H7 (cell line): ENCODE data around the gene KCNQ1. TPM values are rescaled to one million over a fixed set of nuclear protein-coding genes. Genes with fewer than 3 reads are reported as not detected.

Experiments
- DNase-seq: peaks from one replicate; pipeline ENCODE4 v3.0.0; 2012
- H3K27me3 ChIP-seq: 2 replicates; pipeline ENCODE4 v1.6.0; 2011; ENCODE audit warnings: mild to moderate bottlenecking, low read length; ENCODE audit not compliant: control insufficient read depth, insufficient read depth
- H3K36me3 ChIP-seq: replicated peaks from 2 replicates; pipeline ENCODE4 v1.5.1; 2011; ENCODE audit warnings: low read length; ENCODE audit not compliant: control insufficient read depth, insufficient read depth
- H3K4me3 ChIP-seq: 2 replicates; pipeline ENCODE4 v1.5.1; 2011; ENCODE audit warnings: low read depth, mild to moderate bottlenecking, control low read depth, low read length, moderate library complexity; ENCODE audit not compliant: insufficient read depth
- total RNA-seq: library from RNA; depleted of rRNA; stranded (reverse); fragments of >200 nt; shearing (Covaris generic); gene quantifications from 2 replicates; pipeline ENCODE4 v1.2.3, GENCODE V29; 2014

KCNQ1 gene
- total RNA-seq, 1 experiment from 2014 or later: 0.48 TPM

- Histone ChIP-seq H3K4me3 (no peak overlapping the region), H3K36me3 (no peaks in the 10 kb centered on the region), H3K27me3 (peaks cover 3% of the 10 kb centered on the region)
- no peak for DNase-seq
These were observed 112.6 kb downstream of the KCNQ1 start for GRCh38 chr11:2557381-2557780.

GRCh38 chr11:2558397-2558796 is 113.6 kb downstream of the KCNQ1 start:
- DNase-seq: no peak
- Histone ChIP-seq H3K27me3 (peaks cover under 1% of the 10 kb centered on the region; the same call in 1 of the 2 replicates), H3K4me3 (no peak overlapping the region), H3K36me3 (no peaks in the 10 kb centered on the region)

- Histone ChIP-seq H3K36me3 (no peaks in the 10 kb centered on the region), H3K27me3 (no peaks in the 10 kb centered on the region; the same call in 1 of the 2 replicates), H3K4me3 (no peak overlapping the region)
- DNase-seq: no peak
These were observed 114.2 kb downstream of the KCNQ1 start for GRCh38 chr11:2558861-2559526.

GRCh38 chr11:2559527-2560311 is 114.9 kb downstream of the KCNQ1 start:
- Histone ChIP-seq H3K36me3 (no peaks in the 10 kb centered on the region), H3K27me3 (peaks cover 1% of the 10 kb centered on the region; the same call in 1 of the 2 replicates), H3K4me3 (no peak overlapping the region)
- no peak for DNase-seq

GRCh38 chr11:2561696-2562581 is 117.1 kb downstream of the KCNQ1 start:
- DNase-seq: no peak
- H3K4me3 ChIP-seq: no peak overlapping the region
- peaks cover 3% of the 10 kb centered on the region; the same call in 1 of the 2 replicates for H3K27me3 ChIP-seq
- no peaks in the 10 kb centered on the region for H3K36me3 ChIP-seq

GRCh38 chr11:2562890-2563212 is 118.0 kb downstream of the KCNQ1 start:
- Histone ChIP-seq H3K27me3 (peaks cover 3% of the 10 kb centered on the region; the same call in 1 of the 2 replicates), H3K36me3 (no peaks in the 10 kb centered on the region), H3K4me3 (no peak overlapping the region)
- DNase-seq: no peak

GRCh38 chr11:2563213-2564007 is 118.6 kb downstream of the KCNQ1 start:
- H3K27me3 ChIP-seq: peaks cover 3% of the 10 kb centered on the region; the same call in 1 of the 2 replicates
- H3K36me3 ChIP-seq: no peaks in the 10 kb centered on the region
- no peak overlapping the region for H3K4me3 ChIP-seq
- no peak for DNase-seq

GRCh38 chr11:2564008-2564530 is 119.3 kb downstream of the KCNQ1 start:
- Histone ChIP-seq H3K4me3 (no peak overlapping the region), H3K36me3 (no peaks in the 10 kb centered on the region), H3K27me3 (peaks cover 3% of the 10 kb centered on the region; the same call in 1 of the 2 replicates)
- DNase-seq: no peak

- no peaks in the 10 kb centered on the region for H3K36me3 ChIP-seq
- no peak for DNase-seq
- peaks cover 5% of the 10 kb centered on the region for H3K27me3 ChIP-seq
- no peak overlapping the region for H3K4me3 ChIP-seq
These were observed 120.0 kb downstream of the KCNQ1 start for GRCh38 chr11:2564588-2565425.

- DNase-seq: no peak
- H3K27me3 ChIP-seq: peaks cover 5% of the 10 kb centered on the region
These were observed 120.8 kb downstream of the KCNQ1 start for GRCh38 chr11:2565447-2566222.

GRCh38 chr11:2566223-2567025 is 121.6 kb downstream of the KCNQ1 start:
- DNase-seq: no peak
- H3K27me3 ChIP-seq: peaks cover 5% of the 10 kb centered on the region
- H3K36me3 ChIP-seq: no peaks in the 10 kb centered on the region
- no peak overlapping the region for H3K4me3 ChIP-seq

More at GRCh38 chr11:2565447-2566222, 120.8 kb downstream of the KCNQ1 start:
- H3K4me3 ChIP-seq: no peak overlapping the region
- H3K36me3 ChIP-seq: no peaks in the 10 kb centered on the region
